D721Med (cell line): ENCODE data around the gene MLLT3.

Experiments used
- DNase-seq: peaks from one replicate; pipeline ENCODE4 v3.0.0; 2011; ENCODE audit warnings: low spot score; ENCODE audit not compliant: insufficient read length
- FAIRE-seq: peaks from 2 replicates; lab custom pipeline; 2011; peaks lifted over from hg19 to GRCh38; lab: Jason Lieb, UNC
- TF ChIP-seq, protein P1 (sequence below): IDR thresholded peaks from 2 replicates; pipeline ENCODE4 v1.5.1; 2012; ENCODE audit warnings: mild to moderate bottlenecking, control low read depth; ENCODE audit not compliant: insufficient read depth; ENCODE audit errors: missing control alignments

The MLLT3 gene

DNA sequence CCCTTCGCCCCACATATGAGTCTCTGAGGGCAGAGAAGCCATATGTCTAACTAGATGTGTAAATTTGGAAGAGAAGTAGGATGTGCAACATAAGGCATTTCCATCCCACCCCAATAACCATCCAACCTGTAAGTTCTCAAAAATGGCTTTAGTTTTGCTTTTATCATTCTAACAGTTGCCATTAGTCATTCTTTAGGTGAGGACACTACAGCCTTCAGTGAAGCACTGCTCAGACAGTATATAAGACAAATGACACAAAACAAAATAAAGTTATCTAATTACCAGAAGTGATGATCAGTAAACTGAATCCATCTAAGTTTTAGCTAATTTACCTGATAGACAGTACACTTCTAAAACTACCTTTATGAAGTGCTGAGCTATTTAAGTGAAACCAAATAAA lies 23.9 kb downstream of the MLLT3 start:
- no peak for DNase-seq
- no peak for FAIRE-seq
- TF ChIP-seq, protein P1, sequence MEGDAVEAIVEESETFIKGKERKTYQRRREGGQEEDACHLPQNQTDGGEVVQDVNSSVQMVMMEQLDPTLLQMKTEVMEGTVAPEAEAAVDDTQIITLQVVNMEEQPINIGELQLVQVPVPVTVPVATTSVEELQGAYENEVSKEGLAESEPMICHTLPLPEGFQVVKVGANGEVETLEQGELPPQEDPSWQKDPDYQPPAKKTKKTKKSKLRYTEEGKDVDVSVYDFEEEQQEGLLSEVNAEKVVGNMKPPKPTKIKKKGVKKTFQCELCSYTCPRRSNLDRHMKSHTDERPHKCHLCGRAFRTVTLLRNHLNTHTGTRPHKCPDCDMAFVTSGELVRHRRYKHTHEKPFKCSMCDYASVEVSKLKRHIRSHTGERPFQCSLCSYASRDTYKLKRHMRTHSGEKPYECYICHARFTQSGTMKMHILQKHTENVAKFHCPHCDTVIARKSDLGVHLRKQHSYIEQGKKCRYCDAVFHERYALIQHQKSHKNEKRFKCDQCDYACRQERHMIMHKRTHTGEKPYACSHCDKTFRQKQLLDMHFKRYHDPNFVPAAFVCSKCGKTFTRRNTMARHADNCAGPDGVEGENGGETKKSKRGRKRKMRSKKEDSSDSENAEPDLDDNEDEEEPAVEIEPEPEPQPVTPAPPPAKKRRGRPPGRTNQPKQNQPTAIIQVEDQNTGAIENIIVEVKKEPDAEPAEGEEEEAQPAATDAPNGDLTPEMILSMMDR = no peak

DNA sequence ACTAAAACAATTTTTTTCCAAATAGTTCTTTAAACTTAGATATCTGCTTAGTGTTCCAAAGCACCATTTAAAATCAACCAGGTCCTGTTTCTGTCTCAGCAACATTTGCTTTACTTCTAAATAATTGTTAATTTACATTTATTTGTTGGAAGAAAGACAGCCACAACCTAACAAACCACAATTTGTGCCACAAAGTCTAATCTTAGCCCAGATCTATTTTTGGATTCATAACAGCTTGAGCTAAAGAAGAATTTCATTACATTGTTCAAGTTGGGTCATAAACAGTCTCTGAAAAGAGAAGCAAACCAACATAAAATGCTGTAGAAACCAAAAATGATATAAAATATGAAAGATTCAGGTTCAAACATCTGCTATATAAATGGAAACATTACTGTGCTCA lies 24.4 kb downstream of the MLLT3 start:
- TF ChIP-seq, protein P1 = no peak
- DNase-seq (no peak), FAIRE-seq (no peak)

- FAIRE-seq (no peak), DNase-seq (no peak)
- TF ChIP-seq, protein P1 = no peak
Measured at GRCh38 chr9:20594608-20595007, 27.7 kb downstream of the MLLT3 start.

- no peak for DNase-seq
- TF ChIP-seq, protein P1 = no peak
- no peak for FAIRE-seq
Measured at GRCh38 chr9:20593537-20593936, 28.8 kb downstream of the MLLT3 start.

DNA sequence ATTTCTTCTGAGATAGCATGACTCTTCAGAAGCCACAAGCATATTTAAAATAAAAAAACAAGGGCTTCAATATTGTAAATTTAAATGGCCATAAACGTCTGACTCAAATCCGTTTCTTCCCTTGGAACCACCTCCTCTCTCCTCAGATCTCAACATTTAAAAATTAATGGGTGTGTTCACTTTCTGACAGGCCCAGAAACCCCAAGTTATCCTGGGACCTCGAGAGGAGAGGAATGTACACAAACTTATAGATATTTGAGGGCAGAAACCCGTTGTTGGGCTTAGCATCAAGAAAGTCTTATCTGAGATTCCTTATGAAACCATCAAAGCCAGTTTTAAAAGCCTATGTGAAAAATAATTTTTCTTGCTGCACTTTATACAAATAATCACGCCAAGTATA lies 29.2 kb downstream of the MLLT3 start:
- TF ChIP-seq, protein P1 = no peak
- FAIRE-seq = no peak
- no peak for DNase-seq

GRCh38 chr9:20592673-20593072 lies 29.6 kb downstream of the MLLT3 start:
- FAIRE-seq (no peak), DNase-seq (no peak)
- TF ChIP-seq, protein P1 = no peak

DNA sequence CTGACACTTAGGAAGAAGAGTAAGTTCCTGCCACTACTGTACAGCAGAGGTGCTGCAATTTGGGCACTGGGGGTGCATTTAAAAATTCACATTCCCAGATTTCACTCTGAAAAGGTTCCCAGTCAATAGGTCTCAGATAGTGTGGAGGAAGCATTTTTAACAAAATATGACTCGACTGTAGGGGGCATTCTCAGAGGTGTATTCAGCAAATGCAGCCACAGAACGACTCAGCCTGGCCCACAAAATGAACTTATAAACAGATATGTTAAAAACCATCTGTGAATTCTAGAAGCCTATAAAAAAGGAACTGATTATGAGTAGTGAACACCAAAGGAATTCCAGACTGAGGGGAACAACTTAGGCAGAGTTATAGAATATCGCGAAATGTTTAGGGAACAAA lies 31.1 kb downstream of the MLLT3 start:
- DNase-seq (no peak), FAIRE-seq (no peak)
- TF ChIP-seq, protein P1 = no peak
